OCI-LY3 (cell line): Measurements from ENCODE around the gene UNKL.

Experiments used
- CTCF ChIP-seq: fragments of 200-600, 300-600 bp; sonication (generic); IDR thresholded peaks from 2 replicates; pipeline ENCODE4 v1.5.1; 2014; ENCODE audit warnings: antibody characterized with exemption, low read length, low read depth
- EZH2phosphoT487 ChIP-seq: fragments of 200-600 bp; shearing (Covaris generic); IDR thresholded peaks from 2 replicates; pipeline ENCODE4 v1.6.1; 2018; ENCODE audit warnings: antibody characterized with exemption, mixed run types, low read depth

GRCh38 chr16:1338119-1338730 is 76.3 kb downstream of the UNKL start:
- TF ChIP-seq CTCF (peak; percentile 53), EZH2phosphoT487 (no peak)
